H9 (cell line): ENCODE data around the gene SLC35F6. TPM values are rescaled to one million over a fixed set of nuclear protein-coding genes. Genes with fewer than 3 reads are reported as not detected.

Experiments used
- DNase-seq: peaks from one replicate; pipeline ENCODE4 v3.0.0-alpha.2; 2017
- H2AFZ ChIP-seq: one replicate; pipeline ENCODE4 v1.6.1; 2013; ENCODE audit warnings: mild to moderate bottlenecking, low read length, control low read depth, moderate library complexity
- H2AK5ac ChIP-seq: 2 replicates; pipeline ENCODE4 v1.6.1; 2013; ENCODE audit warnings: low read length, control low read depth, mixed read lengths; ENCODE audit not compliant: insufficient read length
- H2BK120ac ChIP-seq: one replicate; pipeline ENCODE4 v1.6.1; 2013; ENCODE audit warnings: low read depth, mild to moderate bottlenecking, low read length, control low read depth, inconsistent platforms; ENCODE audit not compliant: poor library complexity, severe bottlenecking
- H2BK12ac ChIP-seq: 2 replicates; pipeline ENCODE4 v1.6.1; 2013; ENCODE audit warnings: low read length, control low read depth, mixed read lengths, low read depth; ENCODE audit not compliant: insufficient read length
- H2BK15ac ChIP-seq: 2 replicates; pipeline ENCODE4 v1.6.1; 2013; ENCODE audit warnings: low read depth, low read length, control low read depth
- H2BK20ac ChIP-seq: one replicate; pipeline ENCODE4 v1.6.1; 2013; ENCODE audit warnings: low read depth, mild to moderate bottlenecking, low read length, control low read depth, inconsistent platforms; ENCODE audit not compliant: poor library complexity, severe bottlenecking
- H2BK5ac ChIP-seq: 2 replicates; pipeline ENCODE4 v1.6.1; 2013; ENCODE audit warnings: low read length, control low read depth, mixed read lengths; ENCODE audit not compliant: insufficient read length
- H3K14ac ChIP-seq: 2 replicates; pipeline ENCODE4 v1.6.1; 2013; ENCODE audit warnings: low read length, control low read depth; ENCODE audit not compliant: insufficient read depth
- H3K18ac ChIP-seq: 2 replicates; pipeline ENCODE4 v1.6.1; 2013; ENCODE audit warnings: low read depth, mild to moderate bottlenecking, mixed read lengths, low read length, control low read depth; ENCODE audit not compliant: insufficient read length
- H3K23ac ChIP-seq: 2 replicates; pipeline ENCODE4 v1.6.1; 2013; ENCODE audit warnings: low read length, control low read depth, mixed read lengths, low read depth; ENCODE audit not compliant: insufficient read length
- H3K23me2 ChIP-seq: 2 replicates; pipeline ENCODE4 v1.6.1; 2013; ENCODE audit warnings: low read depth, mild to moderate bottlenecking, mixed read lengths, low read length, control low read depth; ENCODE audit not compliant: insufficient read length, poor library complexity, severe bottlenecking
- H3K27ac ChIP-seq: 2 replicates; pipeline ENCODE4 v1.5.1; 2013; ENCODE audit warnings: low read length, control low read depth, mixed read lengths, low read depth; ENCODE audit not compliant: insufficient read length
- H3K27me3 ChIP-seq: 2 replicates; pipeline ENCODE4 v1.6.1; 2013; ENCODE audit warnings: low read length, control low read depth, inconsistent platforms; ENCODE audit not compliant: insufficient read depth
- H3K4ac ChIP-seq: 2 replicates; pipeline ENCODE4 v1.6.1; 2013; ENCODE audit warnings: low read depth, mild to moderate bottlenecking, control low read depth, inconsistent platforms, low read length, moderate library complexity
- H3K4me1 ChIP-seq: 2 replicates; pipeline ENCODE4 v1.6.1; 2013; ENCODE audit warnings: low read length, control low read depth, inconsistent platforms; ENCODE audit not compliant: insufficient read depth
- H3K4me2 ChIP-seq: 2 replicates; pipeline ENCODE4 v1.6.1; 2013; ENCODE audit warnings: low read length, control low read depth, mixed read lengths; ENCODE audit not compliant: insufficient read length, insufficient read depth
- H3K56ac ChIP-seq: 2 replicates; pipeline ENCODE4 v1.6.1; 2013; ENCODE audit warnings: low read depth, mild to moderate bottlenecking, mixed read lengths, low read length, control low read depth; ENCODE audit not compliant: insufficient read length
- H3K79me1 ChIP-seq: 2 replicates; pipeline ENCODE4 v1.6.1; 2013; ENCODE audit warnings: low read depth, mild to moderate bottlenecking, moderate library complexity, low read length, control low read depth, inconsistent platforms; ENCODE audit not compliant: insufficient read depth, poor library complexity, severe bottlenecking
- H3K79me2 ChIP-seq: 2 replicates; pipeline ENCODE4 v1.6.1; 2013; ENCODE audit warnings: low read length, control low read depth, inconsistent platforms; ENCODE audit not compliant: insufficient read depth
- H3K9ac ChIP-seq: 2 replicates; pipeline ENCODE4 v1.6.1; 2013; ENCODE audit warnings: low read length, control low read depth, mixed read lengths; ENCODE audit not compliant: insufficient read length; ENCODE audit errors: extremely low read depth
- H3K9me3 ChIP-seq: one replicate; pipeline ENCODE4 v1.6.1; 2013; ENCODE audit warnings: low read depth, low read length, inconsistent platforms; ENCODE audit not compliant: control insufficient read depth
- H3T11ph ChIP-seq: one replicate; pipeline ENCODE4 v1.6.1; 2013; ENCODE audit warnings: mild to moderate bottlenecking, low read length, control low read depth, inconsistent platforms
- H4K20me1 ChIP-seq: one replicate; pipeline ENCODE4 v1.6.1; 2013; ENCODE audit not compliant: control insufficient read depth, insufficient read length, insufficient read depth
- H4K5ac ChIP-seq: 2 replicates; pipeline ENCODE4 v1.6.1; 2013; ENCODE audit warnings: low read depth, mild to moderate bottlenecking, mixed read lengths, low read length, control low read depth; ENCODE audit not compliant: insufficient read length
- H4K8ac ChIP-seq: replicated peaks from 2 replicates; pipeline ENCODE4 v1.6.1; 2013; ENCODE audit warnings: low read length, control low read depth, mixed read lengths, low read depth; ENCODE audit not compliant: insufficient read length
- H4K91ac ChIP-seq: 2 replicates; pipeline ENCODE4 v1.6.1; 2013; ENCODE audit warnings: low read depth, mild to moderate bottlenecking, moderate library complexity, mixed read lengths, low read length, control low read depth; ENCODE audit not compliant: insufficient read length
- H3K27ac Mint-ChIP-seq, 3 experiments: 2 replicates in 2 of 3; 3 replicates in 1 of 3; pipeline ENCODE4 v1.8.0; 2020 to 2021; ENCODE audit warnings: mixed read lengths in 3 of 3, mild to moderate bottlenecking in 1 of 3, moderate library complexity in 1 of 3
- H3K27me3 Mint-ChIP-seq: 2 replicates; pipeline ENCODE4 v1.8.0; 2021; ENCODE audit warnings: low read depth, mild to moderate bottlenecking, moderate library complexity, mixed read lengths
- H3K36me3 Mint-ChIP-seq, 3 experiments: 2 replicates in 2 of 3; 3 replicates in 1 of 3; pipeline ENCODE4 v1.8.0; 2020 to 2021; ENCODE audit warnings: low read depth in 3 of 3, mixed read lengths in 3 of 3; ENCODE audit not compliant: insufficient read depth in 1 of 3
- H3K4me1 Mint-ChIP-seq, 2 experiments: 2 replicates each; pipeline ENCODE4 v1.8.0; 2020; ENCODE audit warnings: mixed read lengths in 2 of 2
- H3K4me3 Mint-ChIP-seq, 2 experiments: 2 replicates in 1 of 2; 3 replicates in 1 of 2; pipeline ENCODE4 v1.8.0; 2020 to 2021; ENCODE audit warnings: mild to moderate bottlenecking in 2 of 2, mixed read lengths in 2 of 2, moderate library complexity in 1 of 2
- H3K9me3 Mint-ChIP-seq, 2 experiments: 2 replicates in 1 of 2; 3 replicates in 1 of 2; pipeline ENCODE4 v1.8.0; 2020; ENCODE audit warnings: mild to moderate bottlenecking in 2 of 2, mixed read lengths in 2 of 2, moderate library complexity in 1 of 2
- CTCF ChIP-seq: fragments of 200-600 bp; sonication (generic); conservative IDR thresholded peaks from 3 replicates; pipeline ENCODE4 v1.8.0; 2021; ENCODE audit warnings: antibody characterized with exemption, mild to moderate bottlenecking
- WGBS: extraction: QIAGEN DNeasy Blood & Tissue Kit; methylation state at CpG from one replicate; pipeline ENCODE4 v1.1.7; 2013; ENCODE audit warnings: missing lambda C conversion rate, low lambda C conversion rate, mixed read lengths; ENCODE audit not compliant: insufficient read length; ENCODE audit errors: extremely low coverage; 5-methylcytosine and 5-hydroxymethylcytosine counted together
- total RNA-seq: library from RNA; stranded (reverse); gene quantifications from 2 replicates; pipeline ENCODE4 v1.2.1, GENCODE V29; 2021

Gene SLC35F6
- total RNA-seq, 1 experiment from 2014 or later = 15.7 TPM

GRCh38 chr2:26723475-26723874, 40.6 kb upstream of the SLC35F6 start:
- Histone ChIP-seq H3K9me3 (no peaks in the 10 kb centered on the region), H3K23me2 (no peaks in the 10 kb centered on the region), H4K8ac (no peak overlapping the region), H3K4me1 (peaks cover 4% of the 10 kb centered on the region; the same call in 1 of the 2 replicates), H4K20me1 (no peaks in the 10 kb centered on the region), H3K79me1 (no peaks in the 10 kb centered on the region), H3K9ac (no peak overlapping the region), H3K18ac (no peak overlapping the region), H3K4ac (no peak overlapping the region), H2AFZ (no peak overlapping the region), H4K91ac (no peak overlapping the region), H2BK5ac (no peak overlapping the region), H3T11ph (no peak overlapping the region), H4K5ac (no peak overlapping the region), H3K56ac (no peak overlapping the region), H2BK12ac (no peak overlapping the region), H2AK5ac (no peak overlapping the region), H3K27ac (no peak overlapping the region), H2BK15ac (no peak overlapping the region), H2BK120ac (no peak overlapping the region), H3K27me3 (no peaks in the 10 kb centered on the region), H3K4me2 (no peak overlapping the region), H3K79me2 (no peaks in the 10 kb centered on the region), H3K14ac (no peak overlapping the region; the same call in 1 of the 2 replicates), H3K23ac (no peak overlapping the region), H2BK20ac (no peak overlapping the region)
- TF ChIP-seq CTCF = no peak
- Mint-ChIP-seq H3K27ac (no peak overlapping the region), H3K4me1 (peaks cover 13 to 14% of the 10 kb centered on the region in 2 experiments), H3K36me3 (no peaks in the 10 kb centered on the region; a peak in 1 of 7 replicates), H3K4me3 (no peak overlapping the region), H3K27me3 (peaks cover 3% of the 10 kb centered on the region), H3K9me3 (no peaks in the 10 kb centered on the region)
- no CpG with 5 or more reads among the region's 3 CpGs for WGBS
- no peak for DNase-seq
